Superior temporal gyrus (tissue), 1 donor: Measurements from ENCODE around the gene ITGB5.
"Not testable (repeated sequence)": the region's sequence is repeated elsewhere in the genome, so short reads cannot be mapped to it uniquely, and the experiment has no call there.

Experiments
- DNase-seq: peaks from one replicate; pipeline ENCODE4 v3.0.0-alpha.2; 2016; ENCODE audit errors: extremely low spot score

The ITGB5 gene

DNA sequence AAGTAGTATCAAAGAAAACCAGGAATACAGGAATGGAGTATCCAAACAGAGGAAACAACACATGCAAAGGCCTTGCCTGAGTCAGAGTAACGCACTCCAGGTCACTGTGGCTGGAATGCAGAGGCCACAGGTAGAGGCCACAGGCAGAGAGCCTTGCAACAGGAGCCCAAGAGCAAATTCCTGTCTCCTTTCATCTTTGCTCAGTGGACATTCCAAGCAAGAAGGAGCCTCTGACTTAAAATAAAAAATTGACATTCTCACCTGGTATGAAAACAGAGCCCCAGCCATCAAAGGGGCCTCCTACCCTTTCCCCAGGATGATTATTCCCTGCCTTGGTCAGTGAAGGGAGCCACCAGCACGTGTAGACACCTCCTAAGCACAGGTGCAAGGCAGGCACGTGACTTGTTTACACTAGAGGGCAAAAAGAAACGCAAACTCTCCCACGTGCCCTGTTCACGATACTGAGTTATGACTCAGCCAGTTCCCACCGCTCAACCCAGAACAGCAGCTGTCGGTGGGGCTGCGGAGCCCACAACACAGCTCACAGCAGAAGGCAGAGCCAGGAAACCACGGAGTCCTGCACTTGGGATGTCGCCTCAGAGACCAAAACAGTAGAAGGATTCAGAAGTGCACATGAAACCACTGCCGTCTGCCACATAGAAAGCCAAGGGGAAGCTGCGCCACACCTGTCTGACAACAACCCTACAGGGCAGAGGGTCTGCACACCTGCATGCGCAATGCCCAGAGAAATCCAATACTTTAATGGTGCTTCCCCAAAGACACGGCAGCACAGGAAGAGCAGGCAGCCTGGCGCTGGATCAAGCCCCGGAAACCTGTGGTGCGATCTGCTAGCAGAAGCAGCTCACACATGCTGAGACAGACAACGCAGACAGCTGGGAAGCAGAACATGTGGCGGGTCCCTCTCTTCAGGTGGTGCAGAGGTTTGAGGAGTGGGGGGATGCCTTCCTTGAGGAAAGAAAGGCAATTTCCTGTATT lies 52.1 kb downstream of the ITGB5 start:
- no peak for DNase-seq

DNA sequence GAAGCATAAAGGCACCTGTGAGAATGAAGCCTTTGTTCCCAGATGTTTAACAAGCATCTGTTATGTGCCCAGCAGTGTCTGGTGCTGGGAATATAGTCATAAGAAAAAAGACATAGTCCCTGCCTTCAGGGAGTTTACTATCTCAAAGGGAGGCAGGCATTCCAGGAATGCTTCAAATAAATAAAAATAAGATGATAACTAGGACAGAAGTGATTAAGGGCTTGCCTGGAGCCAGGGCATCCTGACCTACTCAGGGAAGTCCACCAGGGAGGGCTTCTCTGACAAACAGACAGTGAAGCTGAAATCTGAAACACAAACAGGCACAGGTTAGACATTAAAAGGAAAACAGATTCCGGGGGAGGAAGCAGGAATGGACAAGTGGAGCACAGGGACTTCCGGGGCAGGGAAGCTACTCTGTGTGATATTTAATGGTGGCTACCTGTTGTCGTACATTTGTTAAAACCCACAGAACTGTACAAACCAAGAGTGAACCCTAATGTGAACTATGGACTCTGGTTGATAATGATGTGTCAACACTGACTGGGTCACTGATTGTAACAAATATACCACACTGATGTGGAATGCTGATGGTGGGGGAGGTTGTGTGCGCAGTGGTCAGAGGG lies 53.3 kb downstream of the ITGB5 start:
- no peak for DNase-seq

DNA sequence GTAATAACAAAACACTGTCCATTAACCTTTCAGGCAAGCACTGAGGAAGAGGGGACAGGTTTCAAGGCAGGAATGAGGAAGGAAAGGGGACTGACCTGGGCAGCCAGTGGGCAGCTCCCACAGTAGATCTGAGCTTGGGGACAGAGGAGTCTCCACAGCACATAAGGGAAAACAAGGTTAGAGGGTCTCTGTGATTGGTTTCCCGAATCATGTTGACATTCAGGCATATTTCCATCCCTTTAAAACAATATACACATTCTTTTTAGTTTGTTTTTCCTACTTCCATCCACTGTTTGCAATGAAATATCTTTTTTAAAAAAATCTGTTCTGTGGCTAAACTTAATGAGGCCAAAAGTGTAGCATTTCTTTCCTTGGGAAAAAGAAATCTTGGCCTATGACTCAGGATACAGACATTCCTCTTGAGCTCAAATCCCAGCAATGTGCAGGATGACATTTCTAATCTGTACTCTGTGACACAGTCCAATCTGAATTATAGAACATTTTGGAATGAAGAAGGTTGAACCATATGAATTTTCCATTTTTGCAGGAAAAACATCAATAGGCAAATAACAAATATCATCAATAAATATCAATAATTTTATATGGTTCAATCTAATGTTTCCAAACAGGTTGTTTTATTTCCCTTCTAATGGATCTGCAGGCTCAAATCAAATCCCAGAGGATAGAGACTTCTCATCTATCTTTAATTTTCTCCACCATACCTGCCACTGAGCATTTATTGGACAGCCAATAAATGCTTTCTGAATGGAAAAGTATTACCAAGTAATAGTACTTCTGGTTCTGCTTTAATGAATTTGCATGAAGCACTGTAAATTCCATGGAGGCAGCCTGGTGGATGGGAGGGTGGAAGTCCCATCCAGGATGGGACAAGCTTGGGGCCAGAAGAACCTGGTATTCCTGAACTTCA lies 54.1 kb downstream of the ITGB5 start:
- DNase-seq, result no peak

DNA sequence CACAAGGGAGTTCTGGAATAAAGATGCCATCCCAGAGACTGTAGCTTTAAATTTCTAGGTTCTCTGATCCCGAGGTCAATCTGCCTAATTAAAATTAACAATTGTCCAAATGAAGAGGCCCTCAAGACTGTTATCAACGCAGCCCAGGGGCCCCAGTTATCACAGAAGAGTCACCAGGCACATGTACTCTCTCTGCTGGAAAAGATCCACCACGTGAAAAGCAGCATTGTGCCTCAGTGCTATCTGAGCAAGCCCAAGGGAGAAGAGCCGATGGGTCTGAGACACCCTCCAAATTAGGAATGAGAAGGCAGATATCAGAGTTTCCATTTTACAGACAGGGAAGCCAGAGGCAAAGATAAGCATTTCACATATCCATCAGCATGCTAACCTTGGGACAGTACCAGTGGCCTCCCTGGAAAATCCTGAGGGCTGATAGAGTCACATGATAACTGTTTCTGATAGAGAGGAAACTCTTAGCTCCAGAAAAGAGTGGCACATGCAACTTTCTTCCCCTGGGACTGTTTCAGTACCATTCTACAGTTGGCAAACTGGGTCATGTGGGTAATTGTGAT lies 55.5 kb downstream of the ITGB5 start:
- DNase-seq, result no peak

DNA sequence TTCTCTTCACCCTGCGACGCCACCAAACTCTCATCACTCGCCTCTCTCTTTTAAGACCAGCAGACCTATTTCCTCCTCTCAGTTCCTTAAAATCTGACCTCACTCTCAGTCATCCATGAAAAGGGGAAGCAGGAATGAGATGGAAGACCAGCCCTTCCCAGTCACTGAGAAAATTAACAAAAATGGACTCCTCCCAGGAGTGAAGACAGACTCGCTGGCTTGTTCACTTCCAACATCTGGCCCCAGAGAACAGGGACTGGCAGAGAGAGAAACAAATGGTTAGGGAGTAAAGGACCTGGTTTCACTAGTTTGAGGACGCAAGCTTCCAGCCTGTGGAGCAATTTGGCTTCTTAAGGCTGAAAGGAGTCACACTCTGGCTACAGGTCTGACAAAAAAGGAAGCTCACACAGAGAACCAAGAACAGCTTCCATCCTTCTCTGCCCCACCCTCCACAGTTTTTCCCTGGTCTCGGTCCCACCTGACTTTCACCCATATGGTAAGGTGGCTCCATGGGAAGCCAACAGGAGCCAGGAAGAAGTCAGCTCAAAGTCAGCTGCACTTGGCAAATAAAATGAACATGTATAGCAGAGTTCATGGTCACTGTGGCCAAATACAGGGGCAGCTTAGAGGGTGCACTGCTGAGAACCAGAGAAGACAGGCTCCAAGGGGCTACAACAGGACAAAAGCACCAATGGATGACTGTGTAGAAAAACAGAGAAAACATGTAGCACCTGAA lies 57.2 kb downstream of the ITGB5 start:
- no peak for DNase-seq

DNA sequence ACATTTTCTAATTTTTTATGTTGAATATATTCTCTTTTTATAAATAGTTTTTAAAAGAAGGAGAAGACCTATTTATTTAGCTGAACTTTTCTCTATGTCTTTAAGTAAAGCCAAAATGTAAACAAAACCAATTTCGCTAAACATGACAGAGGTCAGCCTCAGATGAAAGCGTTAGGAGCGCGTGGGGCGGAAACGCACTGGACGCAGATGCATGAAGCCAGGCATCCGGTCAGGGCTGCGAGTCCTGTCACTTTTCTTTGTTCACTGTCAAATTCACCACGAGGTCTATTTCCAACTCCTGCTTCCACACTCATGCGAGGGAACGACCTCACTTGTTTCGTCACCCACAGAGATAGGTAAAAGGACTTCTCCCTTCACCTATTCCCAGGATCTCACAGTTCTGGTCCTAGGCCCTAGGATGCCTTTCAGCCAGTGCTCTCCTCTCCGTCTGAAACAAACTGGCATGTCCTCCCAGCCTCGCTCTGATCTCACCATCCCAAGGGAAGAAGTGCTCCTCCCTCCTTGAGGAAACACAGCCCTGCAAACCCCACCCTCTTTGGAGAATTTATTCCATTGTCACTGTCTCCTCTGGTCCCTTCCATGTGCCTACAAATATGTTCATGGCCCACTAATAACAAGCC lies 57.9 kb downstream of the ITGB5 start:
- no peak for DNase-seq

DNA sequence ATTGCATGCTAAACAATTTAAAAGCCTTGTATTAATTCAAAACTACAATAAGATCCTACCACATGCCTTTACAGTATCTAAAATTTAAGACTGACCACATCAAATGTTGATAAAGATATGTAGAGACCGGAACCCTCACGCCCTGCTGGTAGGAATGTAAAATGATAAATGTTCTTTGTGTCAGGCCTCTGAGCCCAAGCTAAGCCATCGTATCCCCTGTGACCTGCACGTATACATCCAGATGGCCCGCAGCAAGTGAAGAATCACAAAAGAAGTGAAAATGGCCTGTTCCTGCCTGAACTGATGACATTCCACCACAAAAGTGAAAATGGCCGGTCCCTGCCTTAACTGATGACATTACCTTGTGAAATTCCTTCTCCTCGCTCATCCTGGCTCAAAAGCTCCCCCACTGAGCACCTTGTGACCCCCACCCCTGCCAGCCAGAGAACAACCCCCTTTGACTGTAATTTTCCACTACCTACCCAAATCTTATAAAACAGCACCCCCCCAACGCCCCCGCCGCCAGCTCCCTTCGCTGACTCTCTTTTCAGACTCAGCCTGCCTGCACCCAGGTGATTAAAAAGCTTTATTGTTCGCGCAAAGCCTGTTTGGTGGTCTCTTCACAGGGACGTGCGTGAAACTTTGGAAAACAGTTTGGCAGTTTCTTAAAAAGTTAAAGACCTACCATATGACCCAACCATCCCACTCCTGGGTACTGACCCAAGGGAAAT lies 59.5 kb downstream of the ITGB5 start:
- not testable (repeated sequence) for DNase-seq

DNA sequence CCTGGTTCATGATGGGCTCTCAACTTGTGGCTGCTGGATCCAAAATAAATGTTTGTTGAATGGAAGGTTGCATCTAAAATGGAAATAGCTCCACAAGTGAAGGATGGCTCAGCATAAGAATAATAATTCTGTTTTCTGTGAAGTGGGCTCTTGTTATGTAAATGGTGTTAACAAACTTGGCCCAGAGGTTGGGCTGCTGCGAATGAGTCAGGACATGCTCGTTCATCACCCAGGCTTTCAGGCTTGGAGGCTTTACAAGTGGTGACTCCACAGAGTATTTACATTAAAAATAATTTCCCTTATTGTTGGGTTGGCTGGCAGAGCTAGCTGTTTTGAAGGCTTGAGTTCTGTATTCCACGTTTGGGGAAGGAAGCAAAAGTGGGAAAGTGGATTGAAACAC lies 60.5 kb downstream of the ITGB5 start:
- peak; percentile 48 for DNase-seq

DNA sequence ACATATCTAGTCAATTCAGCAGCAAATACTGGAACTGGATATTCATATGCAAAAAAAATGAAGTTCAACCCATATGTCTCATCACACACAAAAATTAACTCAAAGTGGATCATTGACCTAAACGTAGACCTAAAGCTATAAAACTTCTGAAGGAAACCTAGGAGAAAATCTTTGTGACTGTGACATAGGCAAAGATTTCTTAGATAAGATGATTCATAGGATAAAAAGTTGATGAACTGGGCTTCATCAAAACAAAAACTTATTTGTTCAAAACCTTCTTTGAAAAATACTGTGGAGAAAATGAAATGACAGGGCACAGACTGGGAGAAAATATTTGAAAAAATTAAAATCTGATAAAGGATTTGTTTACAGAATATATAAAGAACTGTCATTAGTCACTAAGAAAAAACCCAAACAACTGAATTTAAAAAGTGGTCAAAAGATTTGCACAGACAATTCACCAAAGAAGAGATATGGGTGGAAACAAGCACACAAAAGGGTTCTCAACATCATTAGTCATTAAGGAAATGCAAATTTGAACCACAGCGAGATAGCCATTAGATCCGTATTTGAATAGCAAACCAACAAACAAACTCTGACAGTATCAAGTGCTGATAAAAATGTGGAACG lies 62.8 kb downstream of the ITGB5 start:
- no peak for DNase-seq

DNA sequence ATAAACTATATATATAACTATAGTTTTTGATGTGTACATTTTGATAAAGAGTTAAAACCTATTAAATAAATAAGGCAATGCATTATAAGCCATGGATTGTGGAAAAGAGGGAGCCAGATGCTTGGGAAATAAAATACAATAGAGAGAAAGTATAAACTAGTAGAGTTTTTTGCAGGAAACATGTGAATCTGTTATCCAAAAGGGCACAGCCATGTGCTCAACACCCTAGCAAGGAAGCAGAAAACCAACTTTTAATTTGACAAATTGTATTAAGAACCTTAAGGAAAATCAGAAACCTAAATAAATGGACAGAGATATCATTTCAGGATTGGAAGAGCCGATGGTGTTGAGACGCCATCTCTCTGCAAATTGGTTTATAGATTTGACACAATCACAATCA lies 63.5 kb downstream of the ITGB5 start:
- no peak for DNase-seq

DNA sequence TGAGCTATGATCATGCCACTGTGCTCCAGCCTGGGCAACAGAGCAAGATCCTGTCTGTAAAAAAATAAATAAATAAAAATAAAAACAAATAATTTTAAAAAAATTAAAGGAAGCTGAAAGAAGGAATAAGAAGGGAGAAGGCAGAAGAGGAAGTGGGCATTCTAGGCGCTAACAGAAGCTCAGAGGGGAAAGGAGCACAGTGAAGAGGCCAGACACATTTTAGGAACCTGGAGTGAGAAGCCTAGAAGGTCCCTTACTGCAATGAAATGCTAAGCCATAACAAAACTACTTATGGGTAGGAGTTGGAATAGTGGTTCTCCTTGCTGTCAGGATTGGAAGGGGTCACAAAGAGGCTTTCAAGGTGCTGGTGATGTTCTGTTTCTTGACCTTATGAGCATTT lies 64.0 kb downstream of the ITGB5 start:
- no peak for DNase-seq

DNA sequence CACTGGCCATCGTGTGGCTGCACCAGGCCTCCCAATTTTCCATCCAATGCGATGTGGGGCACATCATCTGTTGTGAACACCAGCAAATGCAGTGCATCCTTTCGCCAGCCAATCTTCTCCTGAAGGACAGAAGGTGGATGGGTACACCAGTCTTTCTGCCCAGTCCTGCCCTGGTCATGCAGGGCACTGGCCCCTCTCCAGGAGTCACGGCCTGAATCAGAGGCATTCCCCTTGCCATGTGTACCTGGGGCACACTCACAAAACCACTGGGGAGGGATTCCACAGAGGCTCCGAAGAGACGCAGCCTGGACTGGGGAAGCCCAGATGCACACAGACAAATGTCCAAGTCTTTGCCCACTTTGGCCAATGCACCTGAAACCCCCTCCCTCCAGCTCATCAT lies 65.8 kb downstream of the ITGB5 start:
- no peak for DNase-seq

DNA sequence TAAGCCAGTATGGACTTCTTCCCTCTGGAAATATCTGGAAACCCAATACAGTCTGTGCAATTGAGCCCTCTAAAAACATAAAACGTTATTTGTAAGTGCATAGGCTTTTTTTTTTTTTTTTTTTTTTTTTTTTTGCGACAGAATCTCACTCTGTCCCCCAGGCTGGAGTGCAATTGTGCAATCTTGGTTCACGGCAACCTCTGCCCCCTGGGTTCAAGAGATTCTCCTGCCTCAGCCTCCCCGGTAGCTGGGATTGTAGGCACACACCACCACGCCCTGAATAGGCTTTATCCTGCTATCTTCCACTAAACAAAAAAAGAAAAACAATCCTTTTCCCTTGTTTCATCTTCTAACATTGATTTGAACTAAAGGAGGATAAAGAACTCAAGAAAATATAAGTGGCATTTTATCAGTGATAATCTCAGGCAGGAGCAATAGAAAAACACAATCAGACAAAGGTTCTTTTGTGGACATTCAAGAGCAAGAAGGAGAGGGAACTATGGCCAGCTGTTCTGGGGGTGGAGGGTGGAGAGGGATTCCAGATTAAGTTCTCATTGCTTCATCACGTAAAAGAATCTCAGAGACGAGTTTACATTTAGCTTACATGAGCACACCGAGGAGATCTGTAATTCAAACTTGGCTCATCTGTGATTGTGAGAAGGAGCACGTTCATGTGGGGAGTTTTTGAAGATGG lies 68.6 kb downstream of the ITGB5 start:
- DNase-seq, result peak; percentile 63

DNA sequence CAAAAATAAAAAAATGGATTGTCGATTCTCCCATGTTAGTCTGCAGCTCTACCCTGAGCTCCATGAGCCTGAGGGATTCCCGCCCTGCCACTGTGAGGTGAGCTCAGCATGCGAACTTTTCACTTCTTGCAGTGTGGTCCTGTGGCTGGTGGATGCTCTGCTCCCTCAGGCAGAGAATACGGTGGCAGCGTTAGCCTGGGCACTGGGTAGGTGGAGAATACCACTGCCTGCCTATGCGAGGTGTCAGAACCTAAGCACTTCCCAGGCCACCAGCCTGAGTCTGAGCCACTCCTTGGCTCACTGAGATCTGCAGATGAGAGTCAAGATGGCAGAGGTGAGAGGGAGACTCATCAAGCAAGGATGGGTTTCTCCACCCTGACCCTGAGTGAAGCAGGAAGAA lies 70.1 kb downstream of the ITGB5 start:
- no peak for DNase-seq

DNA sequence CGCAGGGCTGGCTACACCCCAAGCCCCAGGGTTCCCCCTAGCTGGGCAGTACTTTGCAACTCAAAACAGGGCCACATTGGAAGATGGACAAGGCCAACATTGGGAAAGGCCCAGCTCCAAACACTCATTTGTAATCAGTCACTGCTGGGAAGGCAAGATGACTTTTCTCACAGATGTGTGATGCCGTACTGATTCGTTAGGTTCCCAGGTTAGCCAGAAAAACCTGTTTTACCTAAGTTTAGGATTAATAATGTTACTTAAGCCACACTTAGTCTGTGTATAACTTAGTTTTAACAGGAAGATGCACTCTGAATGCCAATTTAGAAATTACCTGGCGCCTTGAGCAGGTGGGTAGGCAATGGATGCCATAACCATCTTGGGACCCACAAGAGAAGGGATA lies 71.0 kb downstream of the ITGB5 start:
- no peak for DNase-seq

DNA sequence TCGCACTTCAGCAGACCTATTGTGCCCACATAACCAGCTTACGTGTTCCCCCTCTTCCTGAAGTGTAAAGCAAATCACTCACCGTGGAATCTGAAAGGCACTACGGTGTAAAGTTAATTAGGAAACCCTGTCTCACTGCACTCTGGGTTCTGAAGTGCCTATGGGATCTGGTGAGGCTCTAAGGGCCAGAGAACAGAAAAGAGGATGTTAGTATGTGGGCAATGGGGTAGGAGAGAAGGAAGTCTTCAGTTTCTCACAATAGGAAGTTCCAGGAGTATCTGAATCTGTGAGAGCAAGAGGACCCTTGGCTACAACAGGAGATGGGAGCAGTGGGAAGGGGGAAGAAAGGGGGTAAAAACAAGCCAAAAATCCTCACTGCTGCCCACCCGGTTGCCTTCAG lies 71.4 kb downstream of the ITGB5 start:
- DNase-seq, result no peak

DNA sequence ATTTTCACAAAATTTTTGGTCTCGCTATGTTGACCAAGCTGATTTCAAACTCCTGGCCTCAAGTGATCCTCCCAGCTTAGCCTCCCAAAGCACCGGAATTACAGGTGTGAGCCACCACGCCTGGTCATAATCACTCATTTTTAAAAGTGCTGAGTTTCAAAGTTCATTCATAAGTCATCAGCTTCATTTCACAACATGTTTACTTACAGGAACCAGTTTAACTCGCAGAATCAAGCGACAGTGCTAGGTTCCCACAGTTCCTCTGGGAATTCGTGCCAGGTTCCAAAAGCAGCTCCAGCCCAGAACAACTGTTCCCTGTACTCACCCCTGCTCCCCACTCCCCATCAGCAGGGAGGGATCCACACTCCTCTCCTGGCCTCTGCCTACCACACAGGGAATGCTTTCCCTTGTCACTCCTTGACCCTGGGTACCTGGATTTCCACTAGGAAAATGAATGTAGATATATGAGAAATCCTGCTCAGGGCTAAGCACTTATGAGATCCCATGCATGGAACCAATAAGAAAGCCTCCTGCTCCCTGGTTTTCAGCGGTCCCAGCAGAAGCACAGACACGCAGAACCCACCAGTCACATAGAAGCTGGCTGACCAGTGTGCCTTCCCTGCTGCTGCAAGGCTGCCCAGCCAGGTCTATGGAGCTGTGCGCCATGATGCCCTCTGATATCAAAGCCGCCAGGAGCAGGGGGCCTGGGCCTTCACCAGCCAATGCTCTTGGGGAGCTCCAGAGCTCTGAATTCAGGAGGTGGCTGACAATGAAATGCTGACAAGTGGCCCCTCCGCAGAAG lies 72.3 kb downstream of the ITGB5 start:
- DNase-seq, result no peak

DNA sequence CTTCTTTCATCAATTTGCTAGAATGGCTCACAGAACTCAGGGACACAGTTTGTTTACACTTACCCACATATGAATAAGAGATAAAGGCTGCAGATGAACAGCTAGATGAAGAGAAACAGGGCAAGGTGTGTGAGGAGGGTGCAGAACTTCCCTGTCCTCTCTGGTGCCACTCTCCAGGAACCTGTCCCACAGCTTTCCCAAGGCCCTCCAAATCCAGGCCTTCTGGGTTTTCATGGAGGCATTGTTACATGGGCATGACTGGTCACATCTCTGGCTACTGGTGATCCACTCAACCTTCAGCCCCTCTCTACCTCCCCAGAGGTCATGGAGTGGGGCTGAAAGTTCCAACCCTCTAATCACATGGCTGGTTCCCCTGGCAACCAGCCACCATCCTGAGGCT lies 73.6 kb downstream of the ITGB5 start:
- no peak for DNase-seq
